Neural crest cell (in vitro differentiated cells): Measurements from ENCODE around the gene LAMA1. TPM values are rescaled to one million over a fixed set of nuclear protein-coding genes. Genes with fewer than 3 reads are reported as not detected.

Experiments used
- DNase-seq: peaks from one replicate; pipeline ENCODE4 v3.0.0; 2021; ENCODE audit warnings: low read depth, mixed read lengths, low spot score
- H3K27ac Mint-ChIP-seq: one replicate; pipeline ENCODE4 v1.8.0; 2021; ENCODE audit warnings: mild to moderate bottlenecking, mixed read lengths; ENCODE audit not compliant: unreplicated experiment
- H3K27me3 Mint-ChIP-seq: 2 replicates; pipeline ENCODE4 v1.8.0; 2021; ENCODE audit warnings: low read depth, mild to moderate bottlenecking, mixed read lengths
- H3K36me3 Mint-ChIP-seq: 2 replicates; pipeline ENCODE4 v1.8.0; 2021; ENCODE audit warnings: low read depth, mild to moderate bottlenecking, mixed read lengths
- H3K4me1 Mint-ChIP-seq: 2 replicates; pipeline ENCODE4 v1.8.0; 2021; ENCODE audit warnings: mixed read lengths
- H3K4me3 Mint-ChIP-seq: one replicate; pipeline ENCODE4 v1.8.0; 2021; ENCODE audit warnings: mild to moderate bottlenecking, mixed read lengths
- H3K9me3 Mint-ChIP-seq: 2 replicates; pipeline ENCODE4 v1.8.0; 2021; ENCODE audit warnings: mixed read lengths
- total RNA-seq: library from RNA; stranded (reverse); gene quantifications from 2 replicates; pipeline ENCODE4 v1.2.1, GENCODE V29; 2021
- TF ChIP-seq, protein P1 (sequence below): fragments of 200-600 bp; sonication (generic); conservative IDR thresholded peaks from 2 replicates; pipeline ENCODE4 v1.5.0; 2021; ENCODE audit warnings: antibody characterized with exemption, mild to moderate bottlenecking

The LAMA1 gene
- total RNA-seq, 1 donor from 2014 or later = 102 TPM

DNA sequence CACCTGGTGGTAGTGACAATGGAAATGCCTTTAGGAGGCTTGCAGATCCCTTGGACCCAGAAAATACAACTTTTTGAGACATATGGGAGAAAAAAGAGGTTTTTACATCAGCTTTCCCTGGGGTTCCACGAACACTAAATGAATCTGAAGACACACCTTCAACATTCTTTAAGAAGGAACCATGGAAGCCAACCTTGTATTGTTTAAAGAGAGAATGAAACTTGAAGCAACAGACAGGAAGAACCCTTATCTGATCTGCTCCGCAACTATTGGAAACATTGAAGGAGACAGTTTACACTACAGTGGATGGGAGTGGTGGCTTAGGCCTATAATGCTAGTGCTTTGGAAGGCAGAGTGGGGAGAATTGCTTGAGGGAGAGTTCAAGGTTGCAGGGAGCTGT lies 190.4 kb downstream of the LAMA1 start:
- Mint-ChIP-seq H3K36me3 (peaks cover 4% of the 10 kb centered on the region), H3K27ac (no peak overlapping the region), H3K9me3 (peaks cover 8% of the 10 kb centered on the region), H3K27me3 (no peaks in the 10 kb centered on the region), H3K4me3 (no peak overlapping the region), H3K4me1 (peaks cover 29% of the 10 kb centered on the region)
- TF ChIP-seq, protein P1, sequence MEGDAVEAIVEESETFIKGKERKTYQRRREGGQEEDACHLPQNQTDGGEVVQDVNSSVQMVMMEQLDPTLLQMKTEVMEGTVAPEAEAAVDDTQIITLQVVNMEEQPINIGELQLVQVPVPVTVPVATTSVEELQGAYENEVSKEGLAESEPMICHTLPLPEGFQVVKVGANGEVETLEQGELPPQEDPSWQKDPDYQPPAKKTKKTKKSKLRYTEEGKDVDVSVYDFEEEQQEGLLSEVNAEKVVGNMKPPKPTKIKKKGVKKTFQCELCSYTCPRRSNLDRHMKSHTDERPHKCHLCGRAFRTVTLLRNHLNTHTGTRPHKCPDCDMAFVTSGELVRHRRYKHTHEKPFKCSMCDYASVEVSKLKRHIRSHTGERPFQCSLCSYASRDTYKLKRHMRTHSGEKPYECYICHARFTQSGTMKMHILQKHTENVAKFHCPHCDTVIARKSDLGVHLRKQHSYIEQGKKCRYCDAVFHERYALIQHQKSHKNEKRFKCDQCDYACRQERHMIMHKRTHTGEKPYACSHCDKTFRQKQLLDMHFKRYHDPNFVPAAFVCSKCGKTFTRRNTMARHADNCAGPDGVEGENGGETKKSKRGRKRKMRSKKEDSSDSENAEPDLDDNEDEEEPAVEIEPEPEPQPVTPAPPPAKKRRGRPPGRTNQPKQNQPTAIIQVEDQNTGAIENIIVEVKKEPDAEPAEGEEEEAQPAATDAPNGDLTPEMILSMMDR = no peak
- no peak for DNase-seq

DNA sequence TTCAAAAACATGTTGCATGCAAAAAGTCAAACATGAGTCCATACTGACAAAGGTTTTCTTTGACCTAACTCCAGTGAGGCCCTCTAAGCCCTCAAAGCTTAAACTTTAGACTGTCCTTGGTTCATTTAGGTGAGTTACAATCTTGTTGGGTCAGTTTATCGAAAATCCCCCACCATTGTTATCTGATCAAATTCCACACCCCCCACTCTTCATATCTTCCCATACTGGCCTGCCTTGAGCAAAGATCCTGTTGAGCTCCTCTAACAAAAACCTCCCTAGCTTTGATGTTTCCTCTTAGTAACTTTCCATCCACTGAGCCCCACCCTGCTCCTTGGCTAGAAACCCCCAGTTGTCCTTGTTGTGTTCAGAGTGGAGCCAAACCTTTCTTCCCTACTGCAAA lies 194.4 kb downstream of the LAMA1 start:
- H3K27me3 Mint-ChIP-seq = no peaks in the 10 kb centered on the region

DNA sequence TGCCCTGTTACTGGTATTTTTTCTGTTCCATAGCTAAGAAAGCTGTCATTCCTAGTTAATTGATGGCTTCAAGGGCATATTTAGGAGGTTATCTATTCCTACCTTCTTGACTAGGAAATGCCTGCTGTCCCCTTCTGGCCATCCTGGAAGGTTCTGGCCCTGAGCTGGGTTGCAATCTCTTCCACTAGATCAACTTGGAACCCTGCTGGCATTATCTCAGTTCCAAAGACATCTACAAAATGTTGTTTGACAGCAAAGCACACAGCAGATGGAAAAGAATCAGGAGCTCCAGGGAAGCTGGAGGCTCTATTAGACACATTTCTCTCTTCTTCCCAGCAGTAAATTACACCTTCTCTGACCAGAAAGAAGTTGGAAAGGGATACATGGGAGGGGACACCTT lies 196.0 kb downstream of the LAMA1 start:
- Mint-ChIP-seq H3K9me3 (peaks cover 11% of the 10 kb centered on the region), H3K4me1 (peaks cover 34% of the 10 kb centered on the region), H3K4me3 (no peak overlapping the region), H3K36me3 (peaks cover 8% of the 10 kb centered on the region), H3K27me3 (no peaks in the 10 kb centered on the region), H3K27ac (no peak overlapping the region)
- DNase-seq = no peak
- TF ChIP-seq, protein P1 = no peak

More for the DNA sequence above, 194.4 kb downstream of the LAMA1 start:
- TF ChIP-seq, protein P1 = no peak
- Mint-ChIP-seq H3K4me1 (peaks cover 34% of the 10 kb centered on the region), H3K36me3 (peaks cover 6% of the 10 kb centered on the region), H3K27ac (no peak overlapping the region), H3K4me3 (no peak overlapping the region), H3K9me3 (peaks cover 11% of the 10 kb centered on the region)
- DNase-seq = no peak

DNA sequence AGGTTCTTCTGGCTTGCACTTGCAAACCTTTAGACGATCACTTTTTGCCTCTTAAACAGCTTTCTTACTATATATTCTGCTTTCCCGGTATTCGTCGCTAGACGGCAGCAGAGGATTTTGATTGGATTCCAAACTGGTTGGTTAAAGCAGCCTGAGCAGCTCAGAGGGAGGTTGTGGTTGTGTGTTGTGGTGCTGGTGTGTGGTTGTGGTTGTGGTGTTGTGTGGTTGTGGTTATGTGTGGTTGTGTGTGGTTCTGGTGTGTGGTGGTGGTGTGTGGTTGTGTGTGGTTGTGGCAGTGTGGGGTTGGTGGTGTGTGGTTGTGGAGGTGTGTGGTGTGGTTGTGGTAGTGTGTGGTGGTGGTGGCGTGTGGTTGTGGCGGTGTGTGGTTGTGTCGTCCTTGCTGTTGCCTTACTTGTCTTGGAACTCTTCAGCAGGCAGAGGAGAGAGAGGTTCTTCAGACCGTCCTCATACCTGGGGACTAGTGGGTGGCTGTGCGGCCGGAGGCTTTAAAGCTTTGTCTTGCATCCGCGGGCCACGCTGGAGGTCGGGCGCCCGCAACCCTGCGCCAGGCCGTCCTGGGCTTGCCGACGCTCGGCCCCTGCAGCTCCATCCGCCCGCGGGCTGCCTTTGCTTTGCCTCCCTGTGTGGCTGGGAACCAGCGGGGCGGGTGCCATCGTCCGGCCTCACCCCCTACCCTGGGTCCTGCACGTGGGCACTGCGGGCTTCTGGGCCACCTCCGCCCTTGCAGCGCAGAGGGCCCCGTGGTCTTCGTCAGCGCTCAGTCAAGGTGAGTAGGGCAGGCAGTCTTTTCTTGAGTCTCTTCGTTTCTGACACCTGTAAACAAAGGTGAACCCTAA lies 197.3 kb downstream of the LAMA1 start:
- Mint-ChIP-seq H3K27me3 (no peaks in the 10 kb centered on the region), H3K4me1 (peaks cover 26% of the 10 kb centered on the region), H3K9me3 (peaks cover 11% of the 10 kb centered on the region), H3K36me3 (peaks cover 8% of the 10 kb centered on the region), H3K4me3 (peak overlapping the region; percentile 2), H3K27ac (peak overlapping the region; percentile 50)
- TF ChIP-seq, protein P1 = peak; percentile 80
- DNase-seq = peak; percentile 76

DNA sequence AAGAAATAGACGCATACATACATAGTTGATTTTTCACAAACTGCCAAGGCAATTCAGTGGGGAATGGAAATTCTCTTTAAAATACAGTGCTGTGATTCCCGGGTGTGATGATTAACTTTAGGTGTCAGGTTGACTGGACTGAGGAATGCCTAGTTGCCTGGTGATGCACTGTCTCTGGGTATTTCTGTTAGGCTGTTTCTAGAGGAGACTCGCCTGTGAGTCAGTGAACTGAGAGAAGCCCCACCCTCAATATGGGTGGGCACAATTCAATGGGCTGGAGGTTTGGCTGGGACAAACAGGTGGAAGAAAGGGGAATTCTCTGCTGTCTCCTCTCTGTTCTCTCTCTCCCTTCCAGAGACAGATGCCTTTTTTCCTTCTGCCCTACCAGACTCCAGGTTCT lies 200.5 kb downstream of the LAMA1 start:
- H3K4me3 Mint-ChIP-seq = no peak overlapping the region
- TF ChIP-seq, protein P1 = no peak
- peaks cover 5% of the 10 kb centered on the region for H3K4me1 Mint-ChIP-seq
- peaks cover 5% of the 10 kb centered on the region for H3K36me3 Mint-ChIP-seq
- no peaks in the 10 kb centered on the region for H3K27me3 Mint-ChIP-seq
- no peak overlapping the region for H3K27ac Mint-ChIP-seq
- H3K9me3 Mint-ChIP-seq = peaks cover 3% of the 10 kb centered on the region
- no peak for DNase-seq
